Neural progenitor cell (in vitro differentiated cells): ENCODE data around the gene VAT1L. TPM values are rescaled to one million over a fixed set of nuclear protein-coding genes. Genes with fewer than 3 reads are reported as not detected.
A peak's percentile ranks its signal among the peaks of the same experiment; 100 is the strongest.

Experiments used
- DNase-seq: peaks from one replicate; pipeline ENCODE4 v3.0.0-alpha.2; 2016; ENCODE audit warnings: low spot score
- H2AFZ ChIP-seq: fragments of 200-600 bp; sonication (generic); replicated peaks from 2 replicates; pipeline ENCODE4 v1.6.1; 2016; ENCODE audit warnings: antibody characterized with exemption
- H3F3A ChIP-seq: fragments of 200-600 bp; sonication (generic); 2 replicates; pipeline ENCODE4 v1.6.1; 2016; ENCODE audit warnings: antibody characterized with exemption, low read depth
- H3K27ac ChIP-seq: fragments of 200-600 bp; sonication (generic); 2 replicates; pipeline ENCODE4 v1.5.1; 2016; ENCODE audit warnings: mild to moderate bottlenecking
- H3K27me3 ChIP-seq: fragments of 200-600 bp; sonication (generic); 2 replicates; pipeline ENCODE4 v1.6.1; 2016; ENCODE audit warnings: mild to moderate bottlenecking, moderate library complexity
- H3K36me3 ChIP-seq: fragments of 200-600 bp; sonication (generic); 2 replicates; pipeline ENCODE4 v1.5.1; 2016
- H3K4me1 ChIP-seq: fragments of 200-600 bp; sonication (generic); 2 replicates; pipeline ENCODE4 v1.6.1; 2016; ENCODE audit warnings: mixed run types
- H3K4me2 ChIP-seq: fragments of 200-600 bp; sonication (generic); 2 replicates; pipeline ENCODE4 v1.6.1; 2016
- H3K4me3 ChIP-seq: fragments of 200-600 bp; sonication (generic); 2 replicates; pipeline ENCODE4 v1.5.1; 2016
- H3K79me2 ChIP-seq: fragments of 200-600 bp; sonication (generic); 2 replicates; pipeline ENCODE4 v1.6.1; 2016; ENCODE audit warnings: low read depth
- H3K9ac ChIP-seq: fragments of 200-600 bp; sonication (generic); 2 replicates; pipeline ENCODE4 v1.6.1; 2016
- H3K9me3 ChIP-seq: fragments of 200-600 bp; sonication (generic); 2 replicates; pipeline ENCODE4 v1.5.1; 2016; ENCODE audit warnings: low read depth
- H4K20me1 ChIP-seq: fragments of 200-600 bp; sonication (generic); 2 replicates; pipeline ENCODE4 v1.6.1; 2016; ENCODE audit warnings: low read depth
- H3K27ac Mint-ChIP-seq: 3 replicates; pipeline ENCODE4 v1.8.0; 2021; ENCODE audit warnings: mixed read lengths
- H3K27me3 Mint-ChIP-seq: 2 replicates; pipeline ENCODE4 v1.8.0; 2022; ENCODE audit warnings: low read depth, mild to moderate bottlenecking, inconsistent platforms, moderate library complexity, mixed read lengths; ENCODE audit not compliant: insufficient read depth
- H3K36me3 Mint-ChIP-seq: 3 replicates; pipeline ENCODE4 v1.8.0; 2021; ENCODE audit warnings: mixed read lengths
- H3K4me1 Mint-ChIP-seq: 3 replicates; pipeline ENCODE4 v1.8.0; 2021; ENCODE audit warnings: mixed read lengths
- H3K4me3 Mint-ChIP-seq: 3 replicates; pipeline ENCODE4 v1.8.0; 2021; ENCODE audit warnings: mild to moderate bottlenecking, moderate library complexity, mixed read lengths
- H3K9me3 Mint-ChIP-seq: 3 replicates; pipeline ENCODE4 v1.8.0; 2020; ENCODE audit warnings: mixed read lengths
- CTCF ChIP-seq: fragments of 200-600 bp; sonication (generic); IDR thresholded peaks from 2 replicates; pipeline ENCODE4 v1.5.1; 2017; ENCODE audit warnings: antibody characterized with exemption, mild to moderate bottlenecking
- EZH2 ChIP-seq: fragments of 200-600 bp; sonication (generic); IDR thresholded peaks from 2 replicates; pipeline ENCODE4 v1.6.1; 2017; ENCODE audit warnings: antibody characterized with exemption, mild to moderate bottlenecking, moderate library complexity
- EZH2phosphoT487 ChIP-seq: fragments of 200-600 bp; sonication (generic); IDR thresholded peaks from 2 replicates; pipeline ENCODE4 v1.6.1; 2017; ENCODE audit warnings: antibody characterized with exemption
- total RNA-seq: library from RNA; depleted of rRNA; stranded (reverse); fragments of >200 nt; gene quantifications from 2 replicates; pipeline ENCODE4 v1.2.3, GENCODE V29; 2015; ENCODE audit warnings: low replicate concordance

The VAT1L gene
- total RNA-seq, 1 donor from 2014 or later: 43.2 TPM

DNA sequence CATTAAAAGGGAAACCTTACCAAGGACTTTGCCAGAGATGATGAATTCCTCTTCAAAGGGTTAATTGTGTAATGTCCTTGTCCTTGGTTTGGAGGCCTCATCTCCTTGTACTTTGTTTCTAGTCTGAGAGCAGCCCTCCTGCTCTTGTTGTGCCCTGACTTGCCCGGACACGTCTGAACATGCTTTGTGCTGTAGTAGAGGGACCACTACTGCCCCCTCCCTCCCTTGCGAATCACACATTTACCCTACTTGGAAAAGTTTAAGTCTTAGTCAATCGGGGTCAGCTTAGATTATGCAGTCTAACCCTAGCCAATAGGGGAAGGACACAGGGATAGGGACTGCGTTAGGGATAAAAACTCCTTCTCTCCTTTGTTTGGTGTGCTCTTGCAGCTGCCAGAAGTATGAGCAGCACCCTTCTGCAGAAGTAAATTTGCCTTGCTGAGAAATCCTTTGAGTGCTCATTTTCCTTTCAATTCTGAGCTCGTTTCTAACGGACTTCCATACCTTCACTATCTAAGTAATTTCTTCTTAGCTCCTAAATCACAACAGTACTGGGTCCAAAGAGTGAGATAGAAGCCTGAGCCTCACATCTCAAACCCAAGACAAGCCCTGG is 207.6 kb downstream of the VAT1L start:
- no peak for DNase-seq
- Histone ChIP-seq H3K4me2 (no peak overlapping the region), H3K9ac (no peak overlapping the region), H3K27me3 (no peaks in the 10 kb centered on the region), H3K9me3 (no peaks in the 10 kb centered on the region), H3K4me1 (peaks cover 35% of the 10 kb centered on the region), H3K36me3 (no peaks in the 10 kb centered on the region), H3K27ac (no peak overlapping the region), H3K4me3 (no peak overlapping the region), H4K20me1 (no peaks in the 10 kb centered on the region), H3K79me2 (no peaks in the 10 kb centered on the region), H3F3A (peaks cover 32% of the 10 kb centered on the region), H2AFZ (peak overlapping the region; percentile 37)
- no peak overlapping the region for H3K27ac Mint-ChIP-seq
- TF ChIP-seq CTCF (no peak), EZH2phosphoT487 (no peak), EZH2 (no peak)
- H3K4me3 Mint-ChIP-seq: no peak overlapping the region
- H3K27me3 Mint-ChIP-seq: no peaks in the 10 kb centered on the region
- H3K9me3 Mint-ChIP-seq: peaks cover 10% of the 10 kb centered on the region
- H3K4me1 Mint-ChIP-seq: peaks cover 19% of the 10 kb centered on the region
- peaks cover 4% of the 10 kb centered on the region for H3K36me3 Mint-ChIP-seq

DNA sequence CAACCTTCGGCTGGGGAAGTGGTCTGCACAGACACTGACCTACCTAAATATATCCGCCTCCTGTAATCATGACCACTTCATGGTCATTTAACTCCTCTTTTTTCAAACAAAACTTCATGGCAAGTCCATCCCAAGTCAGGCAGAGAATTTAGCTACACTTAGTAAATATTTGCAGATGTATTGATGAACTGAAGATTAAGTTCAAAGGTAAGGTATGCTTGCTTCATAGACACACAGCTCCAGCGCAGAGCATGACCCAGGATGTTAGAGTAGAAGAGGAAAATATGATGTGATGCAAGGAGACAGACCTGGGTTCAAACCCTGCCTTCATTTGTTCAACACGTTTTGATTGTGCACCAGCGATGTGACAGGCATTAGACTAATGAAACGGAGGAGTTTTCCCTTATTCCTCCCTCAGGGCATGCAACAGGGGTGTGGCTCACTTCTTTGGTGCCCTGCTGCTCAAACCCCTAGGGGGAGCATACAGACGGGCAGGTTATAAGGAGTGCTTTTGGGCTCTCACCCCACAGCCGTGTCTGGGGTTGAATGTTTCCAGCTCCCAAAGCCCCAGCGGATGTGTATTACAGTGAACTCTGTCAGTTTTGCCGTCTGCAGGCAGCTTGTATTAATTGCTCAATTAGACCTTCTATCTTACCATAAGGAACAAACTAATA is 210.1 kb downstream of the VAT1L start:
- Mint-ChIP-seq H3K27me3 (peaks cover 2% of the 10 kb centered on the region), H3K9me3 (peaks cover 10% of the 10 kb centered on the region), H3K4me1 (peaks cover 10% of the 10 kb centered on the region), H3K36me3 (peaks cover 4% of the 10 kb centered on the region), H3K27ac (no peak overlapping the region), H3K4me3 (no peak overlapping the region)
- Histone ChIP-seq H3K9ac (no peak overlapping the region), H3K9me3 (no peaks in the 10 kb centered on the region), H3F3A (peaks cover 7% of the 10 kb centered on the region), H3K36me3 (no peaks in the 10 kb centered on the region), H3K27ac (no peak overlapping the region), H2AFZ (no peak overlapping the region), H3K4me1 (peaks cover 10% of the 10 kb centered on the region), H4K20me1 (no peaks in the 10 kb centered on the region), H3K27me3 (no peaks in the 10 kb centered on the region), H3K79me2 (no peaks in the 10 kb centered on the region), H3K4me2 (no peak overlapping the region), H3K4me3 (no peak overlapping the region)
- TF ChIP-seq EZH2 (no peak), CTCF (no peak), EZH2phosphoT487 (no peak)
- no peak for DNase-seq

- DNase-seq: no peak
- Histone ChIP-seq H3K4me1 (no peaks in the 10 kb centered on the region), H3K4me2 (no peak overlapping the region), H4K20me1 (no peaks in the 10 kb centered on the region), H2AFZ (no peak overlapping the region), H3K9me3 (no peaks in the 10 kb centered on the region), H3K9ac (no peak overlapping the region), H3K27ac (no peak overlapping the region), H3K4me3 (no peak overlapping the region), H3K79me2 (no peaks in the 10 kb centered on the region), H3K36me3 (no peaks in the 10 kb centered on the region), H3K27me3 (no peaks in the 10 kb centered on the region), H3F3A (no peaks in the 10 kb centered on the region)
- no peak overlapping the region for H3K27ac Mint-ChIP-seq
- peaks cover 2% of the 10 kb centered on the region for H3K27me3 Mint-ChIP-seq
- H3K4me1 Mint-ChIP-seq: peaks cover 6% of the 10 kb centered on the region
- TF ChIP-seq EZH2phosphoT487: no peak
- TF ChIP-seq EZH2: no peak
- TF ChIP-seq CTCF: no peak
- H3K9me3 Mint-ChIP-seq: peaks cover 4% of the 10 kb centered on the region
- H3K36me3 Mint-ChIP-seq: peaks cover 4% of the 10 kb centered on the region
- H3K4me3 Mint-ChIP-seq: no peak overlapping the region
These were observed 213.2 kb downstream of the VAT1L start for GRCh38 chr16:78001451-78002025.
